A549 (cell line): Measurements from ENCODE around the gene GTF3A.

ENCODE experiments used
- CEBPB ChIP-seq, 2 experiments: fragments of >200 bp in 1 of 2; sonication (Bioruptor Twin) in 1 of 2; formaldehyde crosslinking in 1 of 2; IDR thresholded peaks; 2 replicates each; pipeline ENCODE4 v1.6.1; 2012 to 2016
- CTCF ChIP-seq: fragments of >200 bp; sonication (Bioruptor Twin); formaldehyde crosslinking; IDR thresholded peaks from 3 replicates; pipeline ENCODE4 v1.5.1; 2016
- FOSL2 ChIP-seq, 2 experiments: fragments of 450-650 bp in 1 of 2; fragments of >200 bp in 1 of 2; sonication (Bioruptor Twin) in 1 of 2; formaldehyde crosslinking; IDR thresholded peaks; 2 replicates each; pipeline versions ENCODE4 v1.5.0 to v1.6.1; 2016 to 2020; ENCODE audit warnings: mild to moderate bottlenecking in 1 of 2, moderate library complexity in 1 of 2
- HEYL ChIP-seq: fragments of 250-450 bp; sonication (Bioruptor Pico); IDR thresholded peaks from 2 replicates; pipeline ENCODE4 v1.8.0; 2021; ENCODE audit warnings: mild to moderate bottlenecking, moderate library complexity
- KDM1A ChIP-seq: fragments of 200-600 bp; sonication (generic); IDR thresholded peaks from 2 replicates; pipeline ENCODE4 v1.6.1; 2016; ENCODE audit warnings: low read depth, mild to moderate bottlenecking
- MAFK ChIP-seq: fragments of 450-650 bp; IDR thresholded peaks from 2 replicates; pipeline ENCODE4 v1.6.1; 2014; ENCODE audit not compliant: partially characterized antibody
- POLR2A ChIP-seq: IDR thresholded peaks from 2 replicates; pipeline ENCODE4 v1.6.1; 2012; ENCODE audit warnings: mild to moderate bottlenecking, low read length
- POLR2AphosphoS2 ChIP-seq: conservative IDR thresholded peaks from 2 replicates; pipeline ENCODE4 v1.6.1; 2012; ENCODE audit warnings: low read length, improper control_type of control experiment, inconsistent platforms
- RAD21 ChIP-seq, 2 experiments: fragments of >200 bp in 1 of 2; sonication (Bioruptor Twin) in 1 of 2; formaldehyde crosslinking in 1 of 2; IDR thresholded peaks in 1 of 2; conservative IDR thresholded peaks in 1 of 2; 2 replicates in 1 of 2; 3 replicates in 1 of 2; pipeline ENCODE4 v1.6.1; 2012 to 2018; ENCODE audit warnings: inconsistent platforms in 1 of 2
- RCOR1 ChIP-seq: fragments of 150-350 bp; IDR thresholded peaks from 2 replicates; pipeline ENCODE4 v1.6.1; 2014; ENCODE audit warnings: antibody characterized with exemption, low read length, low read depth
- RFX5 ChIP-seq: fragments of 450-650 bp; IDR thresholded peaks from 2 replicates; pipeline ENCODE4 v1.7.1; 2014; ENCODE audit warnings: antibody characterized with exemption, mild to moderate bottlenecking, moderate library complexity
- SMC3 ChIP-seq: fragments of >200 bp; sonication (Bioruptor Twin); formaldehyde crosslinking; IDR thresholded peaks from 3 replicates; pipeline ENCODE4 v1.6.1; 2018; ENCODE audit warnings: inconsistent platforms
- ZFP36 ChIP-seq: fragments of 450-650 bp; IDR thresholded peaks from 2 replicates; pipeline ENCODE4 v1.6.1; 2014; ENCODE audit warnings: borderline replicate concordance; ENCODE audit not compliant: partially characterized antibody
- ZSCAN20 ChIP-seq: fragments of 250-450 bp; sonication (Bioruptor Pico); IDR thresholded peaks from 2 replicates; pipeline ENCODE4 v1.8.0; 2022; ENCODE audit warnings: mild to moderate bottlenecking, moderate library complexity

- TF ChIP-seq POLR2A (no peak), CEBPB (IDR thresholded peaks at IDR 0.05) (no peak), CTCF (no peak), MAFK (no peak), ZSCAN20 (CRISPR knock-in tag) (no peak), RAD21 (conservative IDR thresholded peaks at IDR 0.05 in 1 of 2, IDR thresholded peaks at IDR 0.05 in 1 of 2) (no peak), SMC3 (no peak), RCOR1 (no peak), ZFP36 (no peak), HEYL (CRISPR knock-in tag) (no peak), FOSL2 (IDR thresholded peaks at IDR 0.05) (no peak), FOSL2 (CRISPR knock-in tag; IDR thresholded peaks at IDR 0.05) (no peak), POLR2AphosphoS2 (no peak), RFX5 (no peak), KDM1A (no peak)
Measured at GRCh38 chr13:27440408-27440807, 16.0 kb downstream of the GTF3A start.
